SK-N-SH treated with all-trans-retinoic acid at 6 μM for 48 hours (cell line): Measurements from ENCODE around the gene KMT2B.

ENCODE experiments used
- ATAC-seq: fragments of 200-7000 bp; cut with Tn5 transposase; 3 replicates; pipeline ENCODE4 v1.9.1; 2020; ENCODE audit warnings: mild to moderate bottlenecking, moderate library complexity
- CREB5 ChIP-seq: fragments of 250-450 bp; sonication (Bioruptor Pico); IDR thresholded peaks from 2 replicates; pipeline ENCODE4 v1.5.1; 2020; ENCODE audit warnings: low read depth, mild to moderate bottlenecking, moderate library complexity
- ESRRG ChIP-seq: fragments of 250-450 bp; sonication (Bioruptor Pico); IDR thresholded peaks from 2 replicates; pipeline ENCODE4 v1.6.1; 2021; ENCODE audit warnings: mild to moderate bottlenecking
- ZFP3 ChIP-seq: fragments of 250-450 bp; sonication (Bioruptor Pico); IDR thresholded peaks from 2 replicates; pipeline ENCODE4 v1.5.0; 2020; ENCODE audit warnings: mild to moderate bottlenecking, moderate library complexity
- ZNF8 ChIP-seq: fragments of 450-650 bp; formaldehyde crosslinking; IDR thresholded peaks from 2 replicates; pipeline ENCODE4 v1.5.0; 2020; ENCODE audit warnings: mild to moderate bottlenecking, moderate library complexity

The KMT2B gene

GRCh38 chr19:35787227-35787799 lies 69.5 kb downstream of the KMT2B start:
- no peak for TF ChIP-seq ZFP3
- TF ChIP-seq CREB5, result no peak
- no peak for TF ChIP-seq ZNF8 (CRISPR knock-in tag)
- no peak for TF ChIP-seq ESRRG
- ATAC-seq, result no peak
